ENCODE measurements around the gene KCNQ1.

The KCNQ1 gene

GRCh38 chr11:2831781-2832532 lies 387.1 kb downstream of the KCNQ1 start:
- TF ChIP-seq, protein P1, sequence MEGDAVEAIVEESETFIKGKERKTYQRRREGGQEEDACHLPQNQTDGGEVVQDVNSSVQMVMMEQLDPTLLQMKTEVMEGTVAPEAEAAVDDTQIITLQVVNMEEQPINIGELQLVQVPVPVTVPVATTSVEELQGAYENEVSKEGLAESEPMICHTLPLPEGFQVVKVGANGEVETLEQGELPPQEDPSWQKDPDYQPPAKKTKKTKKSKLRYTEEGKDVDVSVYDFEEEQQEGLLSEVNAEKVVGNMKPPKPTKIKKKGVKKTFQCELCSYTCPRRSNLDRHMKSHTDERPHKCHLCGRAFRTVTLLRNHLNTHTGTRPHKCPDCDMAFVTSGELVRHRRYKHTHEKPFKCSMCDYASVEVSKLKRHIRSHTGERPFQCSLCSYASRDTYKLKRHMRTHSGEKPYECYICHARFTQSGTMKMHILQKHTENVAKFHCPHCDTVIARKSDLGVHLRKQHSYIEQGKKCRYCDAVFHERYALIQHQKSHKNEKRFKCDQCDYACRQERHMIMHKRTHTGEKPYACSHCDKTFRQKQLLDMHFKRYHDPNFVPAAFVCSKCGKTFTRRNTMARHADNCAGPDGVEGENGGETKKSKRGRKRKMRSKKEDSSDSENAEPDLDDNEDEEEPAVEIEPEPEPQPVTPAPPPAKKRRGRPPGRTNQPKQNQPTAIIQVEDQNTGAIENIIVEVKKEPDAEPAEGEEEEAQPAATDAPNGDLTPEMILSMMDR (IDR thresholded peaks at IDR 0.05; ENCODE audit: low read depth, low read length, missing control alignments), result no peak
- in situ Hi-C loops (cut with HindIII; ENCODE audit: low sequenced_read_pairs), result no loop called here
- no peak for DNase-seq (ENCODE audit: low read depth)
- no peak overlapping the region for H3K4me3 ChIP-seq (ENCODE audit: low read depth, low read length)

- no peak overlapping the region for H3K4me3 ChIP-seq (ENCODE audit: low read depth, low read length)
- no peak for DNase-seq (ENCODE audit: low read depth)
- TF ChIP-seq, protein P1 (IDR thresholded peaks at IDR 0.05; ENCODE audit: low read depth, low read length, missing control alignments), result no peak
- in situ Hi-C loops (cut with HindIII; ENCODE audit: low sequenced_read_pairs), result no loop called here
Observed at GRCh38 chr11:2832533-2833020, 387.8 kb downstream of the KCNQ1 start.

DNA sequence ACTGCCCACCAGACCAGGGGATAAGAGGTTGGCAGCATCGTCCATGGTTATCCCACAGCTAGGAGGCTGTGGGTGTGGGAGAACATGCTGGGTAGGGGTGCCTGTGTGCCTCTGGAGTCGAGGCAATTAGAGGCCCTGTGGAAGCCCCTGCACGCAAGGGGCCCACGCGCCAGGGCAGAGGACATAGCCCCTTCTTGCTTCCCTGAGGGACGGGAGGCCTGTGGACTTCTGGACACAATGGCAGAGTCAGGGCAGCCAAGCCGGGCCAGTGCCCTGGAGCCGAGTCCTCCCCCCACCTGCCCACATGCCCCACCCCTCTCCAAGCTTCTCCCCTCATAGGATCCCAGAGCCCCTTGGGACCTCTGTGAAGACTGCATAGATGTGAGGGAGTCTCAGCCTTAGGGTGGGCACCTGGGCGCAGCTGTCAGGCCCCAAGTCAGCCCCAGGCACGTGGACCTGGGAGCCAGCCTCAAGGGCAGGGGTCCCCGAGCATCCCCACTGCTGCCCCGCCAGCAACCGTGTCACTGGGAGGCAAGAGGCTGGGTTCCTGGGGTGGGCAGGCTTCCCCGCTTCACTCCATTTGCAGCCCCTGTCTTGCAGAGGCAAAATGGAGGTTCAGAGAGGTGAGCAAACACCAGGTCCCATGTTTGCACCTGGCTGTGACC lies 388.4 kb downstream of the KCNQ1 start:
- TF ChIP-seq, protein P1 (IDR thresholded peaks at IDR 0.05; ENCODE audit: low read depth, low read length, missing control alignments), result no peak
- in situ Hi-C loops (cut with HindIII; ENCODE audit: low sequenced_read_pairs), result no loop called here
- H3K4me3 ChIP-seq (ENCODE audit: low read depth, low read length), result no peak overlapping the region
- no peak for DNase-seq (ENCODE audit: low read depth)

- DNase-seq (ENCODE audit: low read depth), result no peak
- TF ChIP-seq, protein P1 (IDR thresholded peaks at IDR 0.05; ENCODE audit: low read depth, low read length, missing control alignments), result no peak
- in situ Hi-C loops (cut with HindIII; ENCODE audit: low sequenced_read_pairs), result no loop called here
- H3K4me3 ChIP-seq (ENCODE audit: low read depth, low read length), result no peak overlapping the region
Observed at GRCh38 chr11:2833716-2834502, 389.1 kb downstream of the KCNQ1 start.

DNA sequence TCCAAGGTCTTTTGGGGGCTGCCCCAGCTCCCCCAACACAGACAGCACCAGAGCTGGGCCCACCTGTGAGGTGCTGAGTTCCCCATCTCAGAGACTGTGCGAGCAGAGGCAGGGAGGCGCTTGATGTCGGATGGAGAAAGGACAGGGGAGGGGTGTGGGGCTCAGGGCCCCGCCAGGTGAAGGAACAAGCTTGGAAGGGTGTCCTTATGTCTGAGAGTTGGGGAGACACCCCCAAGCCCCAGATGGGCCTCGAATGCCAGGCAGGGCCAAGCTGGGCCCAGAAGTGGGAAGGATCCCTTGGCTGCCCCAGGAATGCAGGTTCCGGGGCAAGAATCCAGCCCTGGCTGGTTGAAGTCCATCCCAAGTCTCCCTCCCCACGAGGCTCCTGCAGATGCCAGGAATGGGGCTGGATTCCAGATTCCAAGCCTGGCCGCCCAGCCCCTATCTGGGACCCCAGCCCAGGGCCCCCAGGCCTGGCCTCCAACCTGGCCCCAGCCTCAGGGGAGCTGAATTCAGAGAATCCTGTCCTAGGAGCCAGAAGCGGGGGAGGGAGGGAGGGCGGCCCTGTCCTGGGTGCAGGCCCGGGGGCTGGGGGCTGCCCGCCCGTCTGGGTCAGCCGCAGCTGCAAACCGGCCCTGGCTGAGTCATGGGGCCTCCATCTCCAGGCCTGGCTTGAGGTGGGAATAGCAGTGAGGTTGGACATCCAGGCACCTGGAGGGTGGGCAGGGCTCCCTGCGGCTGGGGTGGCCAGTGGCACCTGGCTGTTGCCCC lies 389.9 kb downstream of the KCNQ1 start:
- H3K4me3 ChIP-seq (ENCODE audit: low read depth, low read length), result no peak overlapping the region
- TF ChIP-seq, protein P1 (IDR thresholded peaks at IDR 0.05; ENCODE audit: low read depth, low read length, missing control alignments), result no peak
- in situ Hi-C loops (cut with HindIII; ENCODE audit: low sequenced_read_pairs), result no loop called here
- DNase-seq (ENCODE audit: low read depth), result no peak

DNA sequence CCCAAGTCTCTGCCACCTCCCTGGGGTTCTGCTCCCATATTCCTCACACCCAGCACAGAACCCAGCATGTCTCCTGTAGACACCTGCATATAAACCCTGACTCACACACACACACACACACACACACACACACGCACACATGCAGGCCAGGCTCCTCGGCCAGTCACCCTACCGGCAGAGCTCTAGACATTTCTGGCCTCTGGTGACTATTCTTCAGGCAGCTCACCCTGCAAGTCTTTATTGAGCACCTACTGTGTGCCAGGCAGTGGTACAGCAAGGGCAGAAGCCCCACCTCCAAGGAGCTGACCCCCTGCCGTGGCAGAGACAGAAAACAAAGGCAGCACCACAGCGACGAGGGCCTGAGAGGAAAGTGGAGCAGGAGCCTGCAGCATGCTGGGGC lies 390.5 kb downstream of the KCNQ1 start:
- H3K4me3 ChIP-seq (ENCODE audit: low read depth, low read length), result no peak overlapping the region
- TF ChIP-seq, protein P1 (IDR thresholded peaks at IDR 0.05; ENCODE audit: low read depth, low read length, missing control alignments), result peak; percentile 14
- in situ Hi-C loops (cut with HindIII; ENCODE audit: low sequenced_read_pairs), result no loop called here
- DNase-seq (ENCODE audit: low read depth), result peak; percentile 31

All from astrocyte of the cerebellum (primary cell).